ENCODE results near the gene GPRASP2.
A peak's percentile ranks its signal among the peaks of the same experiment; 100 is the strongest.
"Not testable (repeated sequence)": the region's sequence is repeated elsewhere in the genome, so short reads cannot be mapped to it uniquely, and the experiment has no call there.

GPRASP2 gene

DNA sequence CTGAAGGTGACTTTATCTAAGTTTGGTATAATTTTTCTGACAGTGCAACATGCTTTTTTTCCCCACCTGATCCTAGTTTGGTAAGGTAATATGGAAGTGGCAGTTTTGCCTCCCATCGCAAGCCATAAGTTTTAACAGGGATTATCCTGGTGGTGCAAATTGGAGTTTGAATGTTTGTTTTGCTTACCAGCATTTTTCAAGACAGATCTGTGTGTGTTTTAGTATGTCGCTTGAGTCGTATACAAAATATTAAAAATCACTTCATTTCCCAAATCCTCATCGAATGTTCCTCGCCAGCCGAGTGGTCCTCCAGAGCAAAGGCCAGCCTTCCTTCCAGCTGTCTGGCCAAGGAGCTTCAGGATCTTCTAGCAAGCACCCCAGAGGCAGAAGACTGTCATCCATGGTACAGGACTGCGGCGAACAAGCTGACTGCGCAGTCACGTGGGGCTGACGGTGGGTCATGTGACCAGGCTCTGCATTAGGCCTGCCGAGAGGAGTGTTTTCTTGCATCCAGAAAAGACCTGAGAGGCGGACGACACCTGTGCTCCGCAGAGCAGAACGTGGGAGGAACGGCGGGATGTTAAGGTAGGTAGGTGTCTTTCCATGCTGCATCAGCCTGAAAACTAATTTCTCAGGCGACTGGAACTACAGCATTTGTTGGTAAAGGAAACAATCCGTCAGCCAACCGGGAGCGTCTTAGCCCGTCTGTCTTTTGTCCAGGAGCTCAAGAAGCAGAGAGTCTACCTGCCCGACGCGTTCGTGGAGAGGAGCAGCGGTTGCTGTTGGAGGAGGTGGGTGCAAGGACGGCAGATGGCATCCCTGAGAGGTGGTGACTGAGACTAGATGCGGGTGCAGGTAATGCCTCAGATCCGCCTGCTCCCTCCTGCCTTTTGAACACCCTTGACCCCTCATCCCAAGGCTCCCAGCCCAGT is 8.3 kb downstream of the GPRASP2 start, which contains the start of gene GPRASP3:
Gene GPRASP3 (plus strand): TSS at position 507 of the 932 bp plus-strand sequence. CDS start 28,253 bp downstream, outside the sequence.
- Mint-ChIP-seq H3K27me3 (peaks cover 3% of the 10 kb centered on the region), H3K27ac (peak within 1 kb of the TSS; percentile 88), H3K36me3 (ENCODE audit: low read depth) (no peaks in the 10 kb centered on the region), H3K4me3 (peak within 1 kb of the TSS; percentile 83), H3K9me3 (no peaks in the 10 kb centered on the region), H3K4me1 (ENCODE audit: low read depth) (peaks cover 11% of the 10 kb centered on the region)
- DNase-seq = peak; percentile 81

DNA sequence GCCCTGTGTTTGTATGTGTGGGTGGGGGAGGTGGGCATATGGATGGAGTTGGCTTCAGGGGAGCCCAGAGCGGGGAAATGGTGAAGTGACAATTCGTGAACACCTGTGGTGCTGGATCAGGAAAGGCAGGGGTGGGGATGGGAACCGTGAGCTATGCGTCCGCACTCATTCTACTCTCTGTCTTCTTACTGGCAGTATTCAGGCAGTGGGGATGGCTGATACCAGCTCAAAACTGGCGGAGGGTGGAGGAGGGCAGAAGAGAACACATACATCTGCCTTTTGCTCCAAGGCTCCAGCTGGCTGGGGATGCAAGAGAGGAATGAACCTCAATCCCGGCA is 8.9 kb downstream of the GPRASP2 start:
- Mint-ChIP-seq H3K4me1 (ENCODE audit: low read depth) (peaks cover 11% of the 10 kb centered on the region), H3K4me3 (peak overlapping the region; percentile 83), H3K27ac (peak overlapping the region; percentile 88)
- H3K27me3 Mint-ChIP-seq; H3K9me3 Mint-ChIP-seq; DNase-seq; H3K36me3 Mint-ChIP-seq (ENCODE audit: low read depth): not testable (repeated sequence)

DNA sequence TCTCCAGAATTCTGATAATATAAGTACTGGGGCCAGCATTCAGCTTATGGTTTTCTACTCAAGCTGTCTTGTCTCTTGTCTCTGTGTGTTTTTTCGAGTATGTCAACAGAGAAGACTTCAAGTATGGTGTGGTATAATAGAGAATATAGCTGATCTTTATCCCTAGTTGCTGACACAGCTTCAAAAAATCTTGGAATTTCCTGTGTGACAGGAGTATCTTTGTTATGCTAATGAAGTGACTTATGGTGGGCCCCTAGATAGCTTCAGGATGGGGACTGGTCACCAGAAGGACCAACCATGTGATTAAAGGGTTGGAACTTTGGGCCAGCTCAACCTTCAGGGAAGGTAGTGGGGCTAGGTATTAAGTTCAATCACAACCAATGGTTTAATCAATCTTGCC is 11.2 kb downstream of the GPRASP2 start:
- Mint-ChIP-seq H3K4me3 (no peak overlapping the region), H3K27me3 (peaks cover 4% of the 10 kb centered on the region), H3K36me3 (ENCODE audit: low read depth) (no peaks in the 10 kb centered on the region), H3K9me3 (no peaks in the 10 kb centered on the region), H3K27ac (no peak overlapping the region), H3K4me1 (ENCODE audit: low read depth) (peaks cover 11% of the 10 kb centered on the region)
- DNase-seq = no peak

GRCh38 chrX:102727761-102728160 is 15.5 kb downstream of the GPRASP2 start:
- Mint-ChIP-seq H3K27ac (no peak overlapping the region), H3K4me1 (ENCODE audit: low read depth) (no peaks in the 10 kb centered on the region), H3K4me3 (no peak overlapping the region), H3K36me3 (ENCODE audit: low read depth) (no peaks in the 10 kb centered on the region), H3K9me3 (no peaks in the 10 kb centered on the region), H3K27me3 (peaks cover 11% of the 10 kb centered on the region)
- DNase-seq = no peak

DNA sequence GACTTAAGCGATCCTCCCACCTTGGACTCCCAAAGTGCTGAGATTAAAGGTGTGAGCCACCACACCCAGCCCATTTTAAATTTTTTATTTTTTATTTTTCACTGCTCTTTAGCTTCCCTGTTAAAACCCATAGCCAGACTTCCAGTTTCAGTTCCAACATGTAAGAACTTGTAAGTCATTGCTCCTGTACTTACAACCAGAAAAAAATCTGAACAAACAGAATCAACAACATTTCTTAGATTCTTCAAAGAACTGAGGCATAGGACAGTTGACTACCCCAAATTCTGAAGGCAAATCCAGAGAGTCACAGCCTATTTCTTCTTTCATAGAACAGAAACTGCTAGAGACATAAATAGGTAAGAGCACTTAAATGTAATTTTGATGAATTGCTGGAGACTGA is 16.4 kb downstream of the GPRASP2 start:
- no peaks in the 10 kb centered on the region for H3K9me3 Mint-ChIP-seq
- H3K4me1 Mint-ChIP-seq (ENCODE audit: low read depth) = no peaks in the 10 kb centered on the region
- H3K27ac Mint-ChIP-seq = no peak overlapping the region
- no peak overlapping the region for H3K4me3 Mint-ChIP-seq
- no peaks in the 10 kb centered on the region for H3K36me3 Mint-ChIP-seq (ENCODE audit: low read depth)
- H3K27me3 Mint-ChIP-seq = peaks cover 11% of the 10 kb centered on the region
- DNase-seq = no peak

DNA sequence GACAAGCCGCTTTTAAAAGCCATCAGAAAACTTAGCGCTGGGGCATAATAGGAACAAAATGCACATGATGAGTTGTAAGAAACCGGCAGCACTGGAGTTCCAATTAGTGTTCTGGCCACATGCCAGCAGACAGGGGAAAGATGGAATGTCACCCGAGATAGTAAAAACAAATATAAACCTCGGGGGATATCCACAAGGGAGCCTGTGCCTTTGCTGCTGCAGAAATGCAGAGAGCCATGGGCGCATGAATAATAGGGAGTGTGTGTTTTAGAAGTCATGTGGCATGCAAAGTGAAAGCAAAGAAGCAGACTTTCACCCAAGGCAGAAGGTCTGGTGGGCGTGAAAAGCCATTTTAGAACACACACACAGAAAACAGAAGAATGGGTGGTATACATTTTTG is 27.4 kb downstream of the GPRASP2 start:
- DNase-seq = no peak
- Mint-ChIP-seq H3K27me3 (peaks cover 4% of the 10 kb centered on the region), H3K4me1 (ENCODE audit: low read depth) (peaks cover 3% of the 10 kb centered on the region), H3K27ac (no peak overlapping the region), H3K9me3 (no peaks in the 10 kb centered on the region), H3K4me3 (no peak overlapping the region), H3K36me3 (ENCODE audit: low read depth) (no peaks in the 10 kb centered on the region)

DNA sequence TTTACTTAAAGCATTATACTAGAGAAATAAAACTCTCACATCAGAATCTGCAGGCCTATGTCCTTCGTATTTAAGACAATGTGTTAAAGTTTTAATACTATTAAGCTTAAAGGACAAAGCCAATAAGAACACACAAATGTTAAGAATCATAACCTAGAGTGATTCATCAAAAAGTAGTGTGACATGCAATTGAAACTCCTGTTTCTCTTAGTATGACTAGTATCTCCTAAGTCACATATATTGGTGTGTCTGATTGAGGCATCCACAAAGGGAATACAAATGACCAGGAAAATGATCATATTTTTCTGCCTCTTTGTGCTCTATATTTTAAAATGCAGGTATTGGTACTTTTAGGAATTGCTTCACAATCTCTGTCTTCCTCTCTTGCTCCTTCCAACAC is 32.1 kb downstream of the GPRASP2 start:
- no peak overlapping the region for H3K4me3 Mint-ChIP-seq
- H3K36me3 Mint-ChIP-seq (ENCODE audit: low read depth) = no peaks in the 10 kb centered on the region
- peaks cover 10% of the 10 kb centered on the region for H3K27me3 Mint-ChIP-seq
- no peak overlapping the region for H3K27ac Mint-ChIP-seq
- peaks cover 8% of the 10 kb centered on the region for H3K4me1 Mint-ChIP-seq (ENCODE audit: low read depth)
- DNase-seq = no peak
- no peaks in the 10 kb centered on the region for H3K9me3 Mint-ChIP-seq

DNA sequence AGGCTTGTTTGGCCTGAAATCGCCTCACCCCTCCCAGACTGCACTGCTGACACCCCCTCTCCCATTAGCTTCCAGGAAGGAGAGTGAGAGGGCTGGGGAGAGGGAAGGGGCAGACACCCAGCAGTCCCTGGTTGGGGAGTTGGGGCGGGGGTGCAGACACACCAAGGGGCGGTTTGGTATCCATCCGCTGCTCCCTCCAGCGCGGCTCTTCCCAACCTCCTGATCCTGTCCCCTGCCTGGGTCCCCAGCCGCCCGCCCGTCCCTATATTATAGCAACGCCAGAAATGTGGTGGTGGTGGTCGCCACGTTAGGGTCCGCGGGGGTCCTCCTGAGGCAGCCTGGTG is 33.2 kb downstream of the GPRASP2 start:
- DNase-seq = no peak
- H3K36me3 Mint-ChIP-seq (ENCODE audit: low read depth) = no peaks in the 10 kb centered on the region
- peak overlapping the region; percentile 76 for H3K4me3 Mint-ChIP-seq
- H3K27me3 Mint-ChIP-seq = peaks cover 10% of the 10 kb centered on the region
- H3K27ac Mint-ChIP-seq = no peak overlapping the region
- H3K4me1 Mint-ChIP-seq (ENCODE audit: low read depth) = peaks cover 8% of the 10 kb centered on the region
- no peaks in the 10 kb centered on the region for H3K9me3 Mint-ChIP-seq

DNA sequence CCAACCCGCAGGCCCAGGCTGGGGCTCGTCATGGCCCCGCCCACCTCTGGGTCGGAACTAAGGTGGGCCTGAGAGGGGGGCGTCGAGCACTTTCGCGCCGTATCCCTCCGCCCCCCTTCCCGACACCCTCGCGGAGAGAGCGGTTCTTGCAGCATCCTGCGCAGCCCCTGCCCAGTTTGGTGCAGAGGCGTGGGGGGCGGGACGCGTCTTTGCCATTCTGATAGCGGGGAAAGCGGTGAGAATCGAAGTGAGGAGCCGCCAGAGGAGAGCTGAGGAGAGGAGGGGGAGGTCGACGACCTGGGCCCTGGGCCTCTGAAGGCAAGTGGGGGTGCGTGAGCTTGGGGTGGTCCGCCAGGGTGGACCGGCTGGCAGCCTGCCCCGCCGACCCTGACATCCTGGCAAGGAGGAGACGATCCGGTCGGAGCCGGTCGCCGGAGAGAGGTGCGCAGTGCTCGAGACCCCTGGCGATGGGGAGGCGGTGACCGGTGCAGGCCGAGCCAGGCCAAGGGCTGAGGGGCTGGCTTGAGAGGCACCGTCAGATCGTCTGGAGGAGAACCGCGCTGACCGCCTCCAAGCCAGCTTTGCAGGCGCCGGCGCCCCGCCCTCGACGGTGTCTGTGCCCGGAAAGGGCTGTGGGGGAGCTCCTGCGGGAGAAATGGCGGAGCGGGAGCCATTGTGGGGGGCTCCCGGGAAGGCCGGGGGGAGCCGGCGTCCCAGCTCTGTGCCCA is 33.8 kb downstream of the GPRASP2 start:
- Mint-ChIP-seq H3K27ac (no peak overlapping the region), H3K36me3 (ENCODE audit: low read depth) (no peaks in the 10 kb centered on the region), H3K27me3 (peaks cover 13% of the 10 kb centered on the region), H3K4me3 (peak overlapping the region; percentile 76), H3K4me1 (ENCODE audit: low read depth) (peaks cover 8% of the 10 kb centered on the region), H3K9me3 (no peaks in the 10 kb centered on the region)
- DNase-seq = peak; percentile 44

- H3K27me3 Mint-ChIP-seq = peaks cover 13% of the 10 kb centered on the region
- no peak overlapping the region for H3K27ac Mint-ChIP-seq
- peaks cover 10% of the 10 kb centered on the region for H3K4me1 Mint-ChIP-seq (ENCODE audit: low read depth)
- H3K9me3 Mint-ChIP-seq = no peaks in the 10 kb centered on the region
- H3K4me3 Mint-ChIP-seq = no peak overlapping the region
- no peak for DNase-seq
- H3K36me3 Mint-ChIP-seq (ENCODE audit: low read depth) = peaks cover 4% of the 10 kb centered on the region
Measured at GRCh38 chrX:102765217-102765616, 53.0 kb downstream of the GPRASP2 start.

DNA sequence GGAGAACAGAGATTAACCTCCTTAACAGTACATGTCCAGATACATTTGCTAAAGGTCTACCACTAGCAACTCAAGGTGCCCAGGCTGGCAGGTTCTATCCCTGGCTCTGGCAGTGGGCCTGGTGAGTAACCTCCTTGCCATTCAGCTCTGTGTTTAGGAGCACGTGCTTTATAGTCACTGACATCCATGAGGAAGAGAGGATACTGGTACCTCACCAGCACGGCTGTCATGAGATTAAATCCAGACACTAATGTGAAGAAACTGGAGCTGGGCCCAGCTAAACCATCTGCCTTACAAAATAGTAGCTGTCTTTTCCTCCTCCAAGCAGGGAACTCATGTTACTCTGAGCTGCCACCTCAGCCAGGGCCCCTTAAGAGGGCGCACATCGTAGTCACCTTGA is 53.6 kb downstream of the GPRASP2 start:
- H3K9me3 Mint-ChIP-seq = no peaks in the 10 kb centered on the region
- peaks cover 13% of the 10 kb centered on the region for H3K27me3 Mint-ChIP-seq
- H3K27ac Mint-ChIP-seq = no peak overlapping the region
- peaks cover 13% of the 10 kb centered on the region for H3K4me1 Mint-ChIP-seq (ENCODE audit: low read depth)
- peaks cover 4% of the 10 kb centered on the region for H3K36me3 Mint-ChIP-seq (ENCODE audit: low read depth)
- DNase-seq = no peak
- H3K4me3 Mint-ChIP-seq = no peak overlapping the region

GRCh38 chrX:102767287-102767686 is 55.0 kb downstream of the GPRASP2 start:
- Mint-ChIP-seq H3K27me3 (peaks cover 9% of the 10 kb centered on the region), H3K27ac (no peak overlapping the region), H3K4me3 (no peak overlapping the region), H3K4me1 (ENCODE audit: low read depth) (peaks cover 13% of the 10 kb centered on the region), H3K9me3 (no peaks in the 10 kb centered on the region), H3K36me3 (ENCODE audit: low read depth) (peaks cover 4% of the 10 kb centered on the region)
- DNase-seq = no peak

Data from activated T-cell treated with anti-CD3 and anti-CD28 coated beads, Interleukin-2, amount 50 U/mL, for 24 hours (primary cell).